NK-92 (cell line): ENCODE results near the gene FAM3A.
"Not testable (repeated sequence)": the region's sequence is repeated elsewhere in the genome, so short reads cannot be mapped to it uniquely, and the experiment has no call there.

Experiments used
- DNase-seq: peaks from one replicate; lab custom pipeline; 2025; ENCODE audit not compliant: unreplicated experiment; lab: John Stamatoyannopoulos, UW

Gene FAM3A

DNA sequence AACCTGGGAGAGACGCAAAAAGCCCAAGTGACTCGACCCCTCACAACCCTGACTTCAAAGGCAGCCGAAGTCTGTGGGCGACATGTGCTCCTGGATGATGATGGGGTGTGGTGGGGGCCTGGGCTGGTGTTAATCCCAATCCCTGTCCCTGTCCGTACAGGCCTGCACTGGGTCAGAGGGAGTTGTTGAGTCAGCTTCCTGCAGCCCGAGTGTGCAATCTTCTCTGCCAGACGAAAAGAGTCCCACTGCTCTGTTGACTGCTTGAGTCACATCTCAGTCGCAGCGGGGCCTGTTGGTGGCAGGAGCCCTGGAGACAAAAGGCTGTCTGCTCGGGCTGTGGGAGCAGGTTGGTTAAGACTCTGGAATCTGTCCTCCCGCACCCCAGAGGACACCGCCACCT is 10.3 kb downstream of the FAM3A start:
- no peak for DNase-seq

DNA sequence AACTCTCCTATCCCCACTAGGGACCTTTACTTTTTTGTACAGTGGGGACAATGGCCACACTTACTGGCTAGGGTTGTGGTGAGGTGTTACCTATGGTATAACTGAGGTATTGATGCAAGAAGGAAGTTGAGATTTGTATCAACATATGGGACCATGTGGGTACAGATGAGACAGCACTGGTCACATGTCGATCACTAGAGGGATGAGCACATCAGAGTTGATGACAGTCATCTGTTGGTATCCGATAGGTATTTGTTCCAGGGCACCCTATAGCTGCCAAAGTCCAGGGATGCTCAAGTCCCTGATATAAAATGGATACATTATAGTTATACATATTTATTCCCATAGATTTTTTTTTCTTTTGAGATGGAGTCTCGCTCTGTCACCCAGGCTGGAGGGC is 13.0 kb downstream of the FAM3A start:
- DNase-seq = no peak

DNA sequence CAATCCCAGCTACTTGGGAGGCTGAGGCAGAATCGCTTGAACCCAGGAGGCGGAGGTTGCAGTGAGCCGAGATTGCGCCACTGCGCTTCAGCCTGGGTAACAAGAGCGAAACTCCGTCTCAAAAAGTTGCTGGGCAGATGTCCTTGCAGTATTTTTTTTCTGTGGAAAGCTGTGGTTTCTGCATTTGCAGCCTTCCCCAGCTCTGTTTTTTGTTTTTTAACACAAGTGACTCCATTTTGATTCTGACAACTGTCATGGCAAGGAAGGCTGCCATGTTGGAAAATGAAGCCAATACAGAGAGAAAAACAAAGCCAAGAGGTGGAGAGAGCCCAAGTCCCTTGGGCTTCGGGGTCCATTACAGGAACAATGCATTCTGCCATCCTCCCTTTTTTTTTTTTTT is 13.9 kb downstream of the FAM3A start:
- no peak for DNase-seq

DNA sequence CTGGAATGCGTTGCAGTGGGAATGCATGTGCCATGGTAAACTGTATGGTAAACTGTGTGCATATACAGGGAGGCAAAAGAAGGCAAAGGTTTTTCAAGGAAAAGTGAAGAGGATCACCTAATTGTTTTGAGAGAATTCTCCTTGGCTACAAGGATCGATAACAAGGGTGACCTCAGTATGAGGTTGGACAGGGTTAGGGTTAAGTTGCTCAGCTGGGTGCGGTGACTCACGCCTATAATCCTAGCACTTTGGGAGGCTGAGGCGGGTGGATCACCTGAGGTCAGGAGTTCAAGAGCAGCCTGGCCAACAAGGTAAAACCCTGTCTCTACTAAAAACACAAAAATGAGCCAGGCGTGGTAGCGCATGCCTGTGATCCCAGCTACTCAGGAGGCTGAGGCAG is 14.6 kb downstream of the FAM3A start:
- DNase-seq = not testable (repeated sequence)

DNA sequence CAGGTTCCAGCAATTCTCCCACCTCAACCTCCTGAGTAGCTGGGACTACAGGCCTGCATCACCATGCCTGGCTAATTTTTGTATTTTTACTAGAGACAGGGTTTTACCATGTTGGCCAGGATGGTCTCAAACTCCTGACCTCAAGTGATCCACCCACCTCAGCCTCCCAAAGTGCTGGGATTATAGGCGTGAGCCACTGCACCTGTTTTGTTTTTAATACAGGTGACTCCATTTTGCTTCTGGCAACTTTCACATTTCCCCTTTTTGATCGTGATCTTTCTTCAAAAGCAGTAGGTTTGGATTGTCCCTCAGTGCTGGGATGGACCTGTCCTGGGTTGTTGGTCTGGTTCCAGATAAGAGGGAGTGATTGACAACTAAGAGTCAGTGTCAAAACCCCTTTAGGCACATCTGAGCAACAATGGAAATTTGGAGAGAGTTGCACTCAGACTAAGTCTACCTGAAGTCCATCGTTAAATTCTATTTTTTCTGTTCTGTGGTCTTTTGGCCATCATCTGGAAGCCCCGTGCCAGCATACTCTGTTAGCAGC is 19.4 kb downstream of the FAM3A start:
- not testable (repeated sequence) for DNase-seq

DNA sequence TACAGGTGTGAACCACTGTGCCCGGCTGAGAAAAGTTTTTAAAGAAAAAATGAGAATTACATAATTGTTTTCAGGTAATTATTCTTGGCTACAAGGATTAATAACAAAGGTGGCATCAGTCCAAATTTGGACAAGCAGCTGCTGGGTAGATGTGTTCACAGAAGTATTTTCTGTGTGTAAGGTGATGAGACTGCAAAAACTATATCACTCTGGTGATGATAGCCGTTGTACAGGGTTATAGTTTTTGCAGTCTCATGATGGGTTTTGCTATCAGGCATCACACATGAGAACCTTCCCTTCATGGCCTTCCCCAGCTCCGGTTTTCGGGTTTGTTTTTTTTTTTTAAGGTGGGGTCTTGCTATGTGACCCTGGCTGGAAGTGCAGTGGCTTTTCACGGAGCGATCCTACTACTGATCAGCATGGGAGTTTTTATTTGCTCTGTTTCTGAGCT is 20.5 kb downstream of the FAM3A start:
- no peak for DNase-seq

DNA sequence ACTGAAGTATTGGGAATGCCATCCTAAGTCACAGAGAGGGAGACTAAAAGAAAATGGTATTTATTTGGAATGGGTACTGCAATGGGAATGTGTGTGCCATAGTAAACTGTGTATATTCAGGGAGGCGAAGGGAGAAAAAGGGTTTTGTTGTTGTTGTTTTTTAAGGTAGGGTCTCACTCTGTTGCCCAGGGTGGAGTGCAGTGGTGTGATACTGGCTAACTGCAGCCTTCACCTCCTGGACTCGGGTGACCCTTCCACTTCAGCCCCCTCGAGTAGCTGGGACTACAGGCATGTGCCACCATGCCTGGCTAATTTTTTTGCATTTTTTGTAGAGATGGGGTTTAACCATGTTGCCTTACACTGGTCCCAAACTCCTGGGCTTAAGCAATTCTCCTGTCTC is 21.3 kb downstream of the FAM3A start:
- no peak for DNase-seq

DNA sequence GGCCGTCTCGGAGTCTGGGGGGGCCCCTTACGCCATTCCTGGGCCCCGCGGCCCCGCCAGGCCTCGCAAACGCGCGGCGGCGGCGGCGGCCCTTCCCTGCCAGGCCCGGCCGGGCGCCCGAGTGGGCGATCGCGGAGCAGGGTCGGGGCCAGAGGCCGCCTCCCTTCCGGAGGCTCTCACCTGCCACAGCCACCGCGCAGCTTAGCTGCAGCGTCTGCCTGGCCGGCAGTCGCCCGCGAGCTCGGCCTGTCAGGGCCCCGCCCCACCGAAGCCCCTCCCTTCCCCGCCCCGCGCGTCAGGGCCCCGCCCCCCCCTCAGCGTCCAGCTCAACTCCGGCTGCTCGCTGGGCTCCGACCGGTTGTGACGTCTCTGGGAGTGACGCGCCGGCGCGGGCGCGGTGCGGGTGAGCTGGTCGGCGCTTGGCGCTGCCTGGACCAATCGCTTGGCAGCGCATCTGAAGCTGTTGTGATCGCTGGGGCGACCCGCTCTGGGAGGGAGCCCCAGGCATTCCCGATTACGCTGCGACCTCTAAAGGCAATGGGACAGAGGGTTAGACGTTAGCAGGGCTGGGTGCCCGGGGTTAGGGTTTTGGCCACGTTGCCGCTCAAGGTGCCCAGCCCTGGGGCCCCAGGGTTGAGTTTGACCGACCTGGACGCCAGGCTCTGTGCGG is 25.5 kb downstream of the FAM3A start, which contains the start of gene SLC10A3:
Gene SLC10A3 (minus strand): TSS at position 216 of the 670 bp plus-strand sequence. CDS start 1,689 bp downstream, outside the sequence.
- DNase-seq = peak; percentile 29

DNA sequence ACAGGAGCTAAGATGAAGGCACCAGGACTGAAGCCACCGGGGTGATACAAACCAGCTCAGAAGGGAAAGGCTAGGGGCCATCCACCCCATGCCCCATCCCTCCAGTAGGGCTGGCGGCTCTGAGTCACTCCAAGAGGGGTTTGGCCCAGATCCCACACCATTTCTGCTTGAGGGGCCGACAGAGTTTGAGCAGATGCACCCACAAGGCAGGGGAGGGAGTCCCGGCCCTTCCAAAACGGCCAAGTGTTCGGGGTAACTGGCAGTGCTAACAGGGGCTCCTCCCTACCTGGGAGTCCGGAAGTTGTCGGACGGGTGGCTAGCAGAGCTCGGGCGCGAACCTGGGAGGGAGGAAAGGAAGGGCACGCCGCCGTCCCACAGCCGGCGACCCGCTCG is 26.0 kb downstream of the FAM3A start:
- no peak for DNase-seq

DNA sequence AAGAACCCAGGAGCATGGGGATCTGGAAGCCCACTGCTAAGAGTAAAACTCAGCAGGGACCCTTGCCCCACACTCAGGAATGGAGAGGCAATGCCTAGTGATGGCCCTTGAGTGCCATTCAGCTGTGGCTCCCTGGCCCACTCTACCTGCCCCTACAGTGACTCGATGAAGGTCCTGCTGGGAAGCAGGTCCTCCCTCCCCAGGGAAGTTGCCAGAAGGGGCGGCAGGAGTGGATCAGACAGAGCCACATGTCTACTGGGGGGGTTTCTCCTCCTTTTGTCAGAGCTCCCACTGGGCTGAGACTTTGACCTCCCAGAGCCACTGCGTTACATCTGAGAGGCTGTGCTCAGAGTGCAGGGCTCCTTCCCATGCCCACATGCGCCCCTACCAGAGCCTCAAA is 26.9 kb downstream of the FAM3A start:
- no peak for DNase-seq

DNA sequence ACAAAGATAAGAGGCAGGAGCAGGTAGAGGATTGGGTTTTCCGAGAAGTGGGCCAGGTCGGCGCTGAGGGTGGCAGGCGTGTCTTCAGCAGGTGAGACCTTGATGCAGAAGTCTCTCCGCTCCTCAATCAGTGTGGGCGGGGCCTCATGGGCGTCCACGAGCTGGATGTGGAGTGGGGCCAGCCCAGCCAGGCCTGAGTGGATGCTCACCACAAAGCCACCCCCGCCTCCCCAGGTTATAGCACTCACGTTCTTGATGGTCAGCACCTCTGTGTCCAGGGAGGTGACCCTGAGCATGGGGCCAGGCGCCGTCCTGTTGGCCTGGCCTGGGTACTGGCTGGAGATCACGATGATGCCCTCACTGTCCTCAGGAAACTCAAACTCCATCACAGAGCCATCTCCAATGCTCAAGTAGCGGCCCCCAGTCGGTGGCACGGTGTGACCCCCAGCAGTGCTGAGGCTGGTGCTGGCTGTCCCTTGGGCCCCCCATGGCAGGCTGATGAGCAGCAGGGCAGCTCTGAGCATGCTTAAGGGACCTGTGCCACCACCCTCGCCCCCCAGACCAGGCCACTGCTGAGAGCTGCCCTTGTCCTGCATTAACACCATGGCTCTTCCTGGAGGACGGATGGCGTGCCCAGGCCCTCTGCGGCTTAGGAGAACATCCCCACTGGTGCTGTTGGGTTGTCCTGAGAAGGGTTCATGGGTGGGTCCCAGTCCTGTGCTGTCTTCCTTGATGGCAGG is 27.5 kb downstream of the FAM3A start:
- no peak for DNase-seq

DNA sequence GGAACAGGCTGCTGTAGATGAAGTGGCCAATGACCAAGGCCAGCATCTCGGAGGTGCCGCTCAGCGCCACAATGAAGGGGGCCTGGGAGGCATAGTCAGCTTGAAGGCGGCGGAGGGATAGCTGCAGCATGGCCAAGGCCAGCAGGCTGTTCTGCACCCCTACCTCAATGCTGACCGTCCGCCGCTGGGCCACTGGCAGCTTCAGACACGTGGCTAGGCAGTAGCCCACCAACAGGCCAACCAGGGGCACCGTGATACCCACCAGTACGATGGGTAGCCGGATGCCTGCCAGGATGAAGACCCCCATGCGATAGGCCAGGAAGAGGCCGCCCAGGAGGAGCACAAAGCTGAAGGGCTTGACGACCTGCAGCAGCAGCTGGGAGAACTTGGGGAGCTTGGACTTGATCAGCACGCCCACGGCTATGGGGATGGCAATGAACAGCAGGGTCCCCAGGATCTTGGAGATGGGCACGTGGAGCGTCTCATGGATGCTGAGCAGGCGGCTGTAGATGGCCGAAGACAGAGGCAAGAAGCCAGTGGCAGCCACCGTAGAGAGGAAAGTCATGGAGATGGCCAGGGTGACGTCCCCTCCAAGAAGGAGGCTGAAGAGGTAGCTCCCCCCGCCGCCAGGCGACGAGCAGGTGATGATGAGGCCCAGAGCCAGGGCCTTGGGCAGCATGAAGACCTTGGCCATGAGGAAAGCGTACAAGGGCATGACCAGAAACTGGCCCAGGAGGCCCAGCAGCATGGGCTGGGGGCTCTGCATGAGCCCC is 28.3 kb downstream of the FAM3A start:
- no peak for DNase-seq

DNA sequence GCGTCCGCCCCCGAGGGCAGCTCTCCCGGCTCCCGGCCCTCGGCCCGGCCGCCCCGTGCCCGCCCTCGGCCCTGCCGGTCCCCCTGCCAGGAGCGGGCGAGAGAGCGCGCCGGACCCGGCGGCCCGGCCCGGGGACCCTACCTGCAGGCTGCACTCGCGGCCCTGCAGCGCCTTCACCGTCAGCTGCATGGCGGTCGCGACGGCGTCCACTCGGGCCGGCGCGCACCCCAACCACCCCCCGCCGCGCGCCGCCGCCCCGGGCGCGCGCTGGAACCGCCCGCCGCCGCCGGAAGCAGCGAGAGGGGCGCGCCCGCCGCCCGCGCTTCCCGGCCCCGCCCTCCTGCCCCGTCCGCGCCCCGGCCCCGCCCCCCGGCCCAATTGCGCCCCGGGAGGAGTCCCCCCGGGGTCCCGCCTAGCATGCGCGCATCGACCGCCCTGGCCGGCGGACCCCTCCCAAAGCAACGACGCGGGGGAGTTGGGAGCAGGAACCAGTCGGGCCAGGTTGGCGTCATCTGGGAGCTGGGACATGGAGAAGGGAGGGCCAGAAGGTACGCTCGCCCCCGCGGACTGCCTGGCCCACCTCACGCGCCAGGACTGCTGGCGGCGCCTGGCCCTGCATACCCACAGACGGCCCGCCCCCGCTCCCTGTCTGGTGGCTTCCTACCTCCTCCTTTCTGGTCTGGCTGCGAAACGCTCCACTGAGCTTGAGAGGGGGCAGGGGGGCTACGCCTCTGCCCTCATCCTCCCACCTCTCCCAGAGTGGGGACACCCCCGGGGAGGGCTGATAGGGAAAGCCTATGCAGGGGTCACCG is 29.4 kb downstream of the FAM3A start, which contains the start of gene UBL4A:
Gene UBL4A (minus strand): TSS at position 220 of the 812 bp plus-strand sequence. CDS start 31 bp downstream, at position 189.
- DNase-seq = no peak

DNA sequence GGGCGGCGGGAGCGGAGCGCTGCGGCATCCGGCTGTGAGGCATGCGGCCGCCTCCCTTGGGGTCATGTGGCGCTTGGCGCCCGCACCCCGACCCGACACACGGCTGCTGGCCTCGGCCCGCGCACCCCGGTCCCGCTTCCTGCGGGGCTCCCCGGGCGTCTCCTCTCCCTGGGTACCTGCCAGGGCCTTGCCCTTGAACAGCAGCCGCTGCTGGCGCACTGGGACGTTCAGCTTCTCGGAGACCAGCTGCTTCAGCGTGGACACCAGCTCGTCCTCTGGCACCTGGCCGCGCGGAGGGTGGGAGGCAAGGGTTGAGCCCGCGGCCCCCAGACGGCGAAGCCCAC is 30.0 kb downstream of the FAM3A start:
- no peak for DNase-seq

DNA sequence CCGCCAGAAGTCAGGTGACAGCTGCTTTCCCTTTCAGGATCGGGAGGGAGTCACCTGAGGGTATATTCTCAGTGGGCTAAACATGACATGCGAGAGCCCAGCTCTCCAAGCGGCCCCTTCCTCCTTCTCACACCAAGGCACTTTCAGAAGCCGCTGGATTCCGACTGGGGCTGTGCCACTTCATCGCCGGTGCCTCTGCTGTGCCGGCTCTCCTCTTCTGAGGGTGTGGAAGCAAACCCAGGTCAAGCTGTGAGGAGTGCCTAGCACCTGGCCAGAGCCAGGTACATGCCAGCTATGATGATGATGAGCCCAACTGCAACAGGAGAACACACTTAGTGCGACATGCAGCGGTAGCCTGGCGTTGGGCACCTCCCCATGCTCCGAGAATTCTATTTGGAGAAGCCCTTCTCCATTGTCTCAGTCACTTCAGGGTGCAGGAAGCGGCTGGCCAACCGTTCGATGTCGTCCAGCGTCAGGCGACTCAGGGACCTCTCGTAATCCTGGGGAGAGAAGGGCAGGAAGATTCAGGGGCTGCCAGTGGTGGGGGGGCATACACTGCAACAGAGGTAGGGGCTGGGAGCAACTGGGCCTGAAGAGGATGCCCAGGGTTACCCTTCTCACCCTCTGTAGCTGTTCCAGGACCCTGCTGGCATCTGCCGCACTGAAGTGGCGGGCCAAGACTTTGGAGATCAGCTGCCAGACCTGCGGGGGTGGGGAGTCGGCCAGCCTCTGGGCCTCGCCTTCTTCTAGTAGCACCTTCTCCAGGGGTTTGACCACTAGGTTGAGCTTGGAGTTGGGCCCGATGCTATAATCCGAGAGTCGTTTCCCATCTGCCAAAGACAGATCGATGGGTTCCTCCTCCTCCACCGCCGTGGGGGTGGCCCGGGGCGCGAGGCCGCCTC is 30.6 kb downstream of the FAM3A start:
- DNase-seq = no peak

DNA sequence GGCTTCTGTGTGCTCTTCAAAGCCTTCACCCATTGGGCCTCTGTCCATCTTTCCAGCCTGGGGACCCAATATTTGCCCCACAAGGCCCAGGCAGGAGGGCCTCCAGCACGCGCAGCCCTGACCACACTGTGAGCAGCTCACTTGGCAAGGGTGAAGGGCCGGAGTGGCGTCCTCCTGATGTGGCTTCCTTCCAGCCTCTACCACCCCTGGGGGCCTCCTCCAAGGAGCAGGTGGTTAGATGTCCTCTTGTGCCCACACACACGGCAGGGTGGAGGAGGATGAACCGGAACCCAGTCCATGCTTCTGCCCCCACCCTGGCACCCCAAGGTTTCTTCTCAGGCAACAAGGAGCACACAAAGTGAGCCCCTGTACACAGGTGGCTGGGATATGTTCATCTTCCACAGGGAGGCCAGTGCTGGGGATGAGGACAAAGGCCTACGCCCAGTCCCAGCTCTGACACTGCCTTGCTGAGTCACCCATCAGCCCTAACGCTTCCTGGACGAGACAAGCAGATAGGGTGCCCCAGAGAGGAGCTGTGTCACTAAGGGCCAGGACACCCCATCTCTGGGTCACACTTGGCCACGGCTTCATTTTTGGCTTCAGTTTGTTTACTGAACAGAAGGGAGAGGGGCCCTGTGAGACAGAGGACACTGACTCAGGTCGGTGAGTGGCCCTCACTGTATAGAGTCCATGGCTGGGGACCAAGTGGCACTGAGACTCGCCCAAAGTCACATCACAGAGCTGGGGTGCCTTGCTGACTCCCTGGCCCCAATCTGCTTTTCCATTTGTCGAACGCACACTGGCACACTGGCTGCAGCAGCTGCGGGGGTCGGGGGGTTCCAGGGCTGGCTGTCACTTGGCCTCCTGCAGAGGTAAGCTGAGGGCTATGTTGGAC is 31.5 kb downstream of the FAM3A start:
- DNase-seq = no peak

DNA sequence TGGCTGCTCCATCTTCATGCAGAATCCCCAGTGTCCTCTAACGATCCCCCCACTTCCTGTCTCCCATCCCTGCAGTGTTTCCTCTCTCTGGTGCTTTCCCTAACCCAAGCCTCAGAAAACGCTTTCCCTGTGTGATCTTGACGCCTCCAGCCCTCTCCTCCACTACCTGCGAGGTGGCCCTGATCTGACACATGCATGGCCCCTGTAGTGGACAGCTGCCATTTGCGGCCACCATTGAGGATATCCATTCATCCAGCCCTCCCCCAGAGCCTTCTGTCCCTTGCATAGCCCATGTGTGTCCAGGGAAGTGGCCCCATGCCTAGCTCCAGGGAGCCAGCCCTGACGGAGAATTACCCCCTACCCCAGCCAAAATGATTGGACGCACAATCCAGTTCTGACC is 32.7 kb downstream of the FAM3A start:
- DNase-seq = no peak

DNA sequence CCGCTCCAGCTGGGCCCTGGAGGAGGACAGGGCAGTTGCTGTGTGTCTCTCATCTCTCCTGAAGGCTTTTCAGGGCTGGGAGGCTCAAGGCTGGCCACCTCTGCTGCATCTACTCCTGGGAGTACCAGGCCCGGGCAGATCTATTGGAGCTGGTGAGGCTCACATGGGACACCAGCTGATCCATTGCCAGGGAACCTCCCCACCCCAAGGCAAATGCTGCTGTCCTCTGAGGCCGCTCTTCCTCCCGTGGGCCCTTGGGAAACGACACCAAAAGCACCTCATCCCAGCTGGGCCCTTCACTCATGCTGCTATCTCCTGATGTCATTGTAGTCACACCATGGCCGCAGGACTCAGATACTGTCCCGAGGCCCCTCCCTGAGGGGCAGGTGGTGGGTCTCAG is 33.2 kb downstream of the FAM3A start:
- no peak for DNase-seq
